GM15510 (cell line): Measurements from ENCODE around the gene SFRP2.

ENCODE experiments used
- POLR2A ChIP-seq: IDR thresholded peaks from 3 replicates; pipeline ENCODE4 v1.6.1; 2011; ENCODE audit warnings: borderline replicate concordance; ENCODE audit not compliant: insufficient read length; ENCODE audit errors: extremely low read depth

Gene SFRP2

DNA sequence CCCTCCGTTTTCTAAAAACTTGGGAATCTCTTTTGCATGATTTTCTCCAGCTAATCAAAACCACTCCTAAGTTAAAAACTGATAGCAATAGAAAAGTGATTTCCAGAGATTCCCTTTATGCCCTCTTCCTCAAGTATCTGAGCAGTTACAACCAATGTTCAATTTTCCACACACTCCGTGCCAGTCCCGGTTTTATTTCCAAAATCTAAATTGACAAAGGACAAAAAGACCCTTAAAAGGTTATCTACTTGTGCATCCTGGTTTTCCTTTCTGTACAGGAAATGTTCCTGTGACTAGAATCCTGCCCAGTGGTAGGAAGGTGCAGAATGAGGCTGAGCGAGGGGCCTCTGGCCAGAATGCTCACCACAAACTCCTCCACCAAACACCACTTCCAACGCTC, 1.3 kb downstream of the SFRP2 start:
- TF ChIP-seq POLR2A, result no peak

- no peak for TF ChIP-seq POLR2A
Observed at GRCh38 chr4:153787061-153787560, 1.8 kb downstream of the SFRP2 start.

- TF ChIP-seq POLR2A, result no peak
Observed at GRCh38 chr4:153785910-153786721, 2.8 kb downstream of the SFRP2 start.

GRCh38 chr4:153784166-153784699, 4.7 kb downstream of the SFRP2 start:
- no peak for TF ChIP-seq POLR2A

GRCh38 chr4:153782581-153782980, 6.3 kb downstream of the SFRP2 start:
- no peak for TF ChIP-seq POLR2A

GRCh38 chr4:153781717-153782416, 7.0 kb downstream of the SFRP2 start:
- TF ChIP-seq POLR2A, result no peak

DNA sequence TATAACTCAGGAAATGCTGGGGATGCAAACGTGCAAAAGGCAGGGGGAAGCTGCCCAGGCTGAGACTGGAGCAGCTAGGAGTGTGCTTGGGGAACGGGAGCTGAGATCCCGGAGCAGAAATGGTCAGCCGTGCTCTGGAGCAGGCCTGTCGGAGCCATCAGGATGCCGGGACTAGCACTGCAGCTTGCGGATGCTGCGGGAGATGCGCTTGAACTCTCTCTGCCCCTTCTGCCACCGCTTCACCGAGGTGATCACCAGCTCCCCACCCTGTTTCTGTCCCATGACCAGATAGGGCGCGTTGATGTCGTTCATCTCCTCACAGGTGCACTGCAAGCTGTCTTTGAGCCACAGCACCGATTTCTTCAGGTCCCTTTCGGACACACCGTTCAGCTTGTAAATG, 7.6 kb downstream of the SFRP2 start:
- no peak for TF ChIP-seq POLR2A

DNA sequence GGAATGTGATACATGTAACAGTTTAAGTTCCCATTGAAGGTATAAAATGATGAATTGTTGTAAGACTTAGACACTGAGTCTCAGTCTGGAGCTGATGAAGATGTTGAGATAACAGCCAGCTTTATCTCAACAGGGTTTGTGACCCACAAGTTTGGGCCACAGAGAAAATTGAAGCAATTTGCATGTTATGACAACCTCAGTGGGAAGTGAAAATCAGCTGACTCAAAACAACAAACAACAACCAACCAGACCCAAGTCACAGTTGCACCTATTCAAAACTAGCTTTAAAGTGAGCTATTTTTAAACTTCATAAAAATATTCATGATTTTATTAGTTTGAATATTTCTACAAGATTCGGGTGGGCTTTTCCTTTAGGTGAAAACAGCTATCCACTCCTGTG, 8.0 kb downstream of the SFRP2 start:
- no peak for TF ChIP-seq POLR2A

DNA sequence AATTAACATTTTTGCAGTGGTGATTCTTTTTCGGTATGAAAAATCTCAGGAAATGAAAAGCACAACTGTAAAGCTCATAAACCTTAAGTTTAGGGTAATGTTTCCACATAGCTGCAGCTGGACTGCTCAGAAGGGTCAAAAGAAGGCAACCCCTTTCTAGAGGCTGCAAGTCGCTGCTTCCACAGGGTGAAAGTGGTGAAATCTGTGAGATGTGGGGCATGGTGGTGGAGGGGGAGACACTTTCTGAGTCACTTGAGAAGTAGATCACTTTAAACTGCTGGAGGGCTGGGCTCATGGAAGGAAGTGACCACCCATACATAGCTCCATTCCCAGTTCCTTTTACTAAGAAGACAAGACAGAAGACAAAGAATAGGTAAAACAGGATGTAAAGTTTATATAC, 8.7 kb downstream of the SFRP2 start:
- no peak for TF ChIP-seq POLR2A

- TF ChIP-seq POLR2A, result no peak
Observed at GRCh38 chr4:153778383-153778782, 10.5 kb downstream of the SFRP2 start.

DNA sequence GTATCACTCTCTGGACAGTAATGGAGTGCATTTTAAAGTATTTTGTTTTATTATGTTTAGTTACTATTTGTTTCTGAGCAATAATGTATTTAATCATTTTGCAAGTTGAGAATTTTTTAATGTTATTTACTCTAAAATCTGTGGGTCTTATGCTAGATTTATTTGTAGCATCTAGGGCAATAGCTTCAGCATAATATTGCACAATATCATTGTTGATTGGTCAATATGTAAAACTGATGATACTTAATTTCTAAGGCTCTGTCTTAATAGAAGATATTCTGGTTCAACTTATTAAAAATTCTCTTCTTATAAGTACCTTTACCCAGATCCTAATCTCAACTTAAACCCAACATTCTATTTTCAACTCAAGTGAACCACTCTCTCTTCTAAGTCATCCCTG, 11.5 kb downstream of the SFRP2 start:
- TF ChIP-seq POLR2A, result no peak

DNA sequence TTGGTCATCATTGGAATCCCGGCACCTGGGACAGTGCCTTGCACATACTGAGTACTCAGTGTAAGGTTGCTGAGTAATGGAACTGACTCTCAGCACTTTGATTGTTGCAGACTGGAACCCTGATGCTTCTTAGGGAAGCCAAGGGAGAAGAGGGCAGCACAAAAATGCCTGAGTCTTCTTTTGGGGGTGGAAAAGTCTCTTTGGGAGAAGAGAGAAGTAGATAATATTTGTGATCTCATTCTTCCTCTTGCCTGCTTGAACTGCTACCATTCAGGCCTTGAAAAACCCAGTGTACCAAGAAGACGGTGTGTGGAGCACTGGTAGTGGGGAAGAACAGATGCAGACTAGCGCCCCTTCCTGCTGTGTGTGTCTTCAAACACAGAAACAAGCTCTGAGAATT, 12.3 kb downstream of the SFRP2 start:
- TF ChIP-seq POLR2A, result no peak

GRCh38 chr4:153773236-153773690, 15.6 kb downstream of the SFRP2 start:
- TF ChIP-seq POLR2A, result no peak

GRCh38 chr4:153771046-153771445, 17.8 kb downstream of the SFRP2 start:
- no peak for TF ChIP-seq POLR2A

DNA sequence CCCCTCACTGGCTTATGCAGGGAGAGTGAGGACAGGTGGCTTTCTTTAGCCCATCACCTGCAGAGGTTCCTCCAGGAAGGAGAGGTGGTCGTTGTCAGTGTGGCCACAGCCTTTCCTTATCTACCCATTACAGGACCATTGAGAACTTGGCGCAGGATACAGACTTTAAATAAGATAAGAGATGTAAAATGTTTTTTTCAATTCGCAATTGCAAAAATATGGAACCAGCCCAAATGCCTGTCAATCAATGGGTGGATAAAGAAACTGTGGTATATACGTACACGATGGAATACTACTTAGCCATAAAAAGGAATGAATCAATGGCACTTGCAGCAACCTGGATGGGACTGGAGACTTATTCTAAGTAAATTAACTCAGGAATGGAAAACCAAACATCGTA, 22.1 kb downstream of the SFRP2 start:
- TF ChIP-seq POLR2A, result no peak

DNA sequence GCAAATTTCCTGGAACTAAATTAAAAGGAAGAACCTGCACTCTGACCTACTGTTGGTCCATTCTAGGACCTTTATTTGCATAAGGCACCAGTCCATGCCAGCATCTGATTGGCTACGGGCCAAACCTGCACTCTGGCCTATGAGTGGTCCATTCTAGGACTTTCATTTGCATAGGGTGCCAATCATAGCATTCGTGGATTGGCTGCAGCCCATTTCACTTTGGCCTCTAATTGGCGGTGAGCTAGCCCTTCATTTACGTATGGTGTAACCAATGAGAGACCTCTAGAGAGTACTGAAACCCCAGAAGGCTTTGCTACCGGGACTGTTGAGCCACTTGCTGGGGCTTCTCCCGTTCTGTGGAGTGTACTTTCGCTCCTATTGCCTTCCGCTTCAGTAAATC, 23.0 kb downstream of the SFRP2 start:
- no peak for TF ChIP-seq POLR2A

DNA sequence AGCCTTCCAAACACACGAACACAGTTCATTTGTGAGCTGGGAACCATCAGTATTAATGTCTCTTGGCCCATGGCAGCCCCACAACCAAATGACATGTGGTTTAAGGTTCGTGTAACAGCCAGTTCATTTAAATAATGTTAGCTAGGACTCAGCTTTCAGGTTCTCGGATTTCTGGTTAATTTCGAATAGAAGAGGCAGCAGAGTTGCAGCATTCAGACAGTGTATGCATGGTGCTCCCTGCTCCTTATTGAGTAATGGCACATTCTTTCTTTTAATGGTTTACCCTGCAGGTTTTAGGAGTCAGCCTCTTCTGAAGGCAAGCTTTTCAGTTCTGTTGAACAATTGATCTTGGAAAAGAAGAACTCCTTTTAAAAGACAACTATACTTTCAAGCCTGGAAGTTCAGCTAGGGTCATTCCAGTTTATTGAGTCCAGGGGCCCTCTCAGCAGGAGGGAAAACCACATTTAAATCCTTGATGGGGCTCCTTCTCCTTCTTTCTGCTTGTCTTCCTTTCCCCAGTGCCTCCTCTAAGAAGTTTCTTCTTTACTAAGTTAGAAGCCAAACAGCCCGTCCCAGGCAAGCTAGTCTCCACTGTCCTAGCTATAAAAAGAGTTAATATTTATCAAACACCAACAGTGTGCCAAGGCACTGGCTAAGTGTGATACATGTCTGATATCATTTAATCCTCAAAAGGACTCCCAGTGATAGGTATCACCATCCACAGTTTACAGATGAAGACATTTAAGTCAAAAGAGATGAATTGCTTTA, 24.1 kb downstream of the SFRP2 start:
- no peak for TF ChIP-seq POLR2A
